ENCODE data around the gene SYS1. TPM values are rescaled to one million over a fixed set of nuclear protein-coding genes. Genes with fewer than 3 reads are reported as not detected.

Gene SYS1
- total and polyA plus RNA-seq, 12 donors = 16.0 to 83.2 (median 32.9) TPM

DNA sequence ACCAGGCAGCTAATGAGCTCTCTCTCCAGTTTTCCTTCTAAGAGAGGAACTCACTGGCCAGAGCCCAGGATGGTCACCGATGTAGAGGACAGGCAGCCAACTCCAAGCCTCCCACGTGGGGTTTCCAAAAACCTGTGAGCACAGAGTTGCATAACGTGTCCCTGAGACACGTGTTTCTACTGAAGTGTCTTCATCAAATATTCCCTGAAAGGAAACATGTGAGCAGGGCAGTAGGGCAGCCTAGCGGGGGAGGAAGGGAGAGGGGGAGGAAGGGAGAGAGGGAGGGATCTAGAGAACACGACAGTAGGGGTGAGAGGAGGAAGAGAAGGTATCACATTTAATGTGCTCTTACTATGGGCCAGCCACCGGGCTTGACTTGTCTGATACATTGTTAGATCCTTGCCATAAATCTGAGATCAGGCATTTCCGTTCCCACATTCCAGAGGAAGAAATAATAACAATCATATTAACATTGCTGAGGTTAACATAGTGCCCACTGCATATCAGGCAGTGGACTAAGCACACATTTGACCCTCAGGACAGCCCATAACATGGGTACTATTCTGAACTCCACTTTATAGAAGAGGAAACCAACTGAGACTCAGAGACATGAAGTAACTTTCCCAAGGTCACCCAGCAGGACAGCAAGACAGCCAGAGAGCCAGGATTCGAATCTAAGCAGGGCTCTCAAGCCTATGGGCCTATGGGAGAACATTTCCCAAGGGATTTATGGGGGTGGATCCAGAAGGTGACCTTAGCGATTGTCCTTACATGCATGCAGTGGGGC, 4.5 kb upstream of the SYS1 start:
- 7 to 14% (median 11%) methylated on average over 9 to 10 of the region's 10 CpGs for WGBS, 4 donors
- Histone ChIP-seq H3K9me3 (replicated peaks in 1 of 3) (no peaks in the 10 kb centered on the region), H3K27ac (peak overlapping the region; percentile 61 to 97 (median 89)), H3K36me3 (replicated peaks in 1 of 2) (no peaks in the 10 kb centered on the region), H3K27me3 (no peaks in the 10 kb centered on the region), H3K4me1 (replicated peaks in 1 of 2) (peaks cover 41 to 49% of the 10 kb centered on the region in 2 donors), H3K4me3 (peak overlapping the region in 2 of 4 donors; percentile 2 to 15)
- TF ChIP-seq, protein P1, sequence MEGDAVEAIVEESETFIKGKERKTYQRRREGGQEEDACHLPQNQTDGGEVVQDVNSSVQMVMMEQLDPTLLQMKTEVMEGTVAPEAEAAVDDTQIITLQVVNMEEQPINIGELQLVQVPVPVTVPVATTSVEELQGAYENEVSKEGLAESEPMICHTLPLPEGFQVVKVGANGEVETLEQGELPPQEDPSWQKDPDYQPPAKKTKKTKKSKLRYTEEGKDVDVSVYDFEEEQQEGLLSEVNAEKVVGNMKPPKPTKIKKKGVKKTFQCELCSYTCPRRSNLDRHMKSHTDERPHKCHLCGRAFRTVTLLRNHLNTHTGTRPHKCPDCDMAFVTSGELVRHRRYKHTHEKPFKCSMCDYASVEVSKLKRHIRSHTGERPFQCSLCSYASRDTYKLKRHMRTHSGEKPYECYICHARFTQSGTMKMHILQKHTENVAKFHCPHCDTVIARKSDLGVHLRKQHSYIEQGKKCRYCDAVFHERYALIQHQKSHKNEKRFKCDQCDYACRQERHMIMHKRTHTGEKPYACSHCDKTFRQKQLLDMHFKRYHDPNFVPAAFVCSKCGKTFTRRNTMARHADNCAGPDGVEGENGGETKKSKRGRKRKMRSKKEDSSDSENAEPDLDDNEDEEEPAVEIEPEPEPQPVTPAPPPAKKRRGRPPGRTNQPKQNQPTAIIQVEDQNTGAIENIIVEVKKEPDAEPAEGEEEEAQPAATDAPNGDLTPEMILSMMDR (IDR thresholded peaks at IDR 0.05) = no peak
- TF ChIP-seq POLR2A (IDR thresholded peaks at IDR 0.05) = peak; percentile 14 to 77
- DNase-seq = peak; percentile 81 to 96 (median 95)
- intact Hi-C loops (cut with DNase I) = no loop called here

DNA sequence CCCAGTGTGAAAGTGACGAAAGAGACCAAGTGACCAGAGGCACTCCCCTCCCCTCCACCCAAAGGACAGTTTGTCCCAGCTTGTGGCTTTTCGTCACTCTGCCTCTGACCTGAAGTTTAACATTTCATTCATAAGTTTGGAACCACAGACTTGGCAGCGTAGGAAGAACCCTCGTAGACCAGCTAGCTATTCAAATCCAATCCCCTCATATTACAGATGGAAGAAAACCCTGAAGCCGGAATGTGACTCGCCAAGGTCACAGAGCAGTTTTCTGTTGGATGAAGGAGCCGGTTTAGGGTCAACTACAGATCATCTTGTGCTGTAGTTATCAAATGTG, 3.9 kb upstream of the SYS1 start:
- Histone ChIP-seq H3K27ac (peak overlapping the region; percentile 61 to 97 (median 89)), H3K4me3 (no peak overlapping the region), H3K9me3 (replicated peaks in 1 of 3) (no peaks in the 10 kb centered on the region), H3K27me3 (no peaks in the 10 kb centered on the region), H3K36me3 (replicated peaks in 1 of 2) (no peaks in the 10 kb centered on the region), H3K4me1 (replicated peaks in 1 of 2) (peaks cover 41 to 55% of the 10 kb centered on the region in 2 donors)
- DNase-seq = peak; percentile 64 to 94 (median 85)
- intact Hi-C loops (cut with DNase I) = no loop called here
- 18 to 30% (median 28%) methylated on average over 7 of the region's 7 CpGs for WGBS, 4 donors
- TF ChIP-seq, protein P1 (IDR thresholded peaks at IDR 0.05) = no peak
- TF ChIP-seq POLR2A (IDR thresholded peaks at IDR 0.05) = peak in 1 of 2 donors; percentile 55

DNA sequence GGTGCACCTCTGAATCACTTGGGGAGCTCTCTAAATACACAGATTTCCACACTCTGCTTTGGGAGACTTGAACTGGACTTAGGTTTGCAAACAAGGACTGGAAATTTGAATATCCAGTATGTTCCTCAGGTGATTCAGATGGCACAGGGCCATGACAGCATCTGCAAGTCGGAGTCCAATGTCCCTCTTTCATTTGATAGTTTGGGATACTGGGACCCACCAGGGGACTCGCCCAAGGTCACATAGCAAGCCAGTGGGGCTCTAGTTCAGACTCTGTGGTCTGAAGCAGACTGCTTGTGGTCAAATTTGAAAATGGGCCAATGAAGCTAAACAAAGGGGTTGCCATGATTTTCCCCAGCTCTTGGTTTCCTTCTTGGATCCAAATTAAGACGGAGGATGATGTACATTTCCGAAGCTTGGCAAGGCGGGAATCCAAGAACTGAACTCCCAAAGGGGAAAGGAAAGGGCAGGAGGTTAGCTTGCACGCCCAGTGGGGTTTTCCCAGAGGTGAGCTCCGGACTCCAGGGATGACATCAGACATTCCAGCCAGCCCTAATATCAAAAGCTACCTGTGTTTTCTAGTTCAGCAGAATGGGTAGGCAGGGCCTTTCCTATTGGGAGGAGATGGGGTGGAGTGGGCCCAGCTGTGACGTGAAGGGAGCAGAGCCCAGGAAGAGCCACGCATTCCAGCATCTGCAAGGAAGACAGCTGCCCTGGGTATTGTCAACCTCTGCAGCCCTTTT, 3.4 kb upstream of the SYS1 start:
- no peaks in the 10 kb centered on the region for H3K27me3 ChIP-seq
- TF ChIP-seq, protein P1 (IDR thresholded peaks at IDR 0.05) = no peak
- TF ChIP-seq POLR2A (IDR thresholded peaks at IDR 0.05) = no peak
- no peaks in the 10 kb centered on the region for H3K9me3 ChIP-seq (replicated peaks in 1 of 3)
- intact Hi-C loops (cut with DNase I) = no loop called here
- peak in 3 of 7 donors; percentile 40 to 68 (median 47) for DNase-seq
- H3K27ac ChIP-seq = peak overlapping the region; percentile 61 to 97 (median 89)
- H3K4me1 ChIP-seq (replicated peaks in 1 of 2) = peaks cover 40 to 54% of the 10 kb centered on the region in 2 donors
- WGBS, 4 donors = 68 to 73% (median 71%) methylated on average over 8 to 9 of the region's 9 CpGs
- no peaks in the 10 kb centered on the region for H3K36me3 ChIP-seq (replicated peaks in 1 of 2)
- no peak overlapping the region for H3K4me3 ChIP-seq

DNA sequence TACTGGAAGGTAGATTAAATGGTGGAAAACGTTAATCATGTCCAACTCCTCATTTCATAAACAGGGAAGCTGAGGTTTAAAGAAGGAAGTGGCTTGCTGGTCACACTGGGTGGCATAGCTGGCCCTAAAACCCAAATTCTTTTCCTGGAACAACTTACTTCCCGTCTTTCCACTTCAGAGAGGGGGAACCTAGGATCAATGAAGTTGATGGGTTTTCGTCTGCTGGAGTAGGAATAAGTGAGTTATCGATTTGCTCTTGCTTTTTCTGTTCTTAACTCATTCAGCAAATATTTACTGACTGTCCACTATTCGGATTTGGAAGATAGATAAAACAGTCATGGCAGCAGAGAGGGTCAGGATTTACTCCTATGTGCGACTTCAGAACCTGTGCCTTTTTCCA, 1.2 kb upstream of the SYS1 start:
- 66 to 76% (median 72%) methylated on average over 6 of the region's 6 CpGs for WGBS, 4 donors
- no peaks in the 10 kb centered on the region for H3K27me3 ChIP-seq
- no peak for TF ChIP-seq POLR2A (IDR thresholded peaks at IDR 0.05)
- TF ChIP-seq, protein P1 (IDR thresholded peaks at IDR 0.05) = no peak
- no peaks in the 10 kb centered on the region for H3K9me3 ChIP-seq (replicated peaks in 1 of 3)
- H3K27ac ChIP-seq = peak overlapping the region in 2 of 5 donors; percentile 4 to 89
- H3K4me3 ChIP-seq = no peak overlapping the region
- peak in 2 of 7 donors; percentile 21 to 30 for DNase-seq
- intact Hi-C loops (cut with DNase I) = no loop called here
- H3K36me3 ChIP-seq (replicated peaks in 1 of 2) = peaks cover 0 to 10% of the 10 kb centered on the region in 2 donors
- H3K4me1 ChIP-seq (replicated peaks in 1 of 2) = peaks cover 31 to 41% of the 10 kb centered on the region in 2 donors

All from adrenal gland (tissue), 12 donors.